H9 (cell line): ENCODE measurements around the gene FLNA. TPM values are rescaled to one million over a fixed set of nuclear protein-coding genes. Genes with fewer than 3 reads are reported as not detected.

Experiments
- DNase-seq: peaks from one replicate; pipeline ENCODE4 v3.0.0-alpha.2; 2017
- H2AFZ ChIP-seq: one replicate; pipeline ENCODE4 v1.6.1; 2013; ENCODE audit warnings: mild to moderate bottlenecking, low read length, control low read depth, moderate library complexity
- H2AK5ac ChIP-seq: 2 replicates; pipeline ENCODE4 v1.6.1; 2013; ENCODE audit warnings: low read length, control low read depth, mixed read lengths; ENCODE audit not compliant: insufficient read length
- H2BK120ac ChIP-seq: one replicate; pipeline ENCODE4 v1.6.1; 2013; ENCODE audit warnings: low read depth, mild to moderate bottlenecking, low read length, control low read depth, inconsistent platforms; ENCODE audit not compliant: poor library complexity, severe bottlenecking
- H2BK12ac ChIP-seq: 2 replicates; pipeline ENCODE4 v1.6.1; 2013; ENCODE audit warnings: low read length, control low read depth, mixed read lengths, low read depth; ENCODE audit not compliant: insufficient read length
- H2BK15ac ChIP-seq: 2 replicates; pipeline ENCODE4 v1.6.1; 2013; ENCODE audit warnings: low read depth, low read length, control low read depth
- H2BK20ac ChIP-seq: one replicate; pipeline ENCODE4 v1.6.1; 2013; ENCODE audit warnings: low read depth, mild to moderate bottlenecking, low read length, control low read depth, inconsistent platforms; ENCODE audit not compliant: poor library complexity, severe bottlenecking
- H2BK5ac ChIP-seq: 2 replicates; pipeline ENCODE4 v1.6.1; 2013; ENCODE audit warnings: low read length, control low read depth, mixed read lengths; ENCODE audit not compliant: insufficient read length
- H3K14ac ChIP-seq: 2 replicates; pipeline ENCODE4 v1.6.1; 2013; ENCODE audit warnings: low read length, control low read depth; ENCODE audit not compliant: insufficient read depth
- H3K18ac ChIP-seq: 2 replicates; pipeline ENCODE4 v1.6.1; 2013; ENCODE audit warnings: low read depth, mild to moderate bottlenecking, mixed read lengths, low read length, control low read depth; ENCODE audit not compliant: insufficient read length
- H3K23ac ChIP-seq: 2 replicates; pipeline ENCODE4 v1.6.1; 2013; ENCODE audit warnings: low read length, control low read depth, mixed read lengths, low read depth; ENCODE audit not compliant: insufficient read length
- H3K23me2 ChIP-seq: 2 replicates; pipeline ENCODE4 v1.6.1; 2013; ENCODE audit warnings: low read depth, mild to moderate bottlenecking, mixed read lengths, low read length, control low read depth; ENCODE audit not compliant: insufficient read length, poor library complexity, severe bottlenecking
- H3K27ac ChIP-seq: 2 replicates; pipeline ENCODE4 v1.5.1; 2013; ENCODE audit warnings: low read length, control low read depth, mixed read lengths, low read depth; ENCODE audit not compliant: insufficient read length
- H3K27me3 ChIP-seq: 2 replicates; pipeline ENCODE4 v1.6.1; 2013; ENCODE audit warnings: low read length, control low read depth, inconsistent platforms; ENCODE audit not compliant: insufficient read depth
- H3K4ac ChIP-seq: 2 replicates; pipeline ENCODE4 v1.6.1; 2013; ENCODE audit warnings: low read depth, mild to moderate bottlenecking, control low read depth, inconsistent platforms, low read length, moderate library complexity
- H3K4me1 ChIP-seq: 2 replicates; pipeline ENCODE4 v1.6.1; 2013; ENCODE audit warnings: low read length, control low read depth, inconsistent platforms; ENCODE audit not compliant: insufficient read depth
- H3K4me2 ChIP-seq: 2 replicates; pipeline ENCODE4 v1.6.1; 2013; ENCODE audit warnings: low read length, control low read depth, mixed read lengths; ENCODE audit not compliant: insufficient read length, insufficient read depth
- H3K56ac ChIP-seq: 2 replicates; pipeline ENCODE4 v1.6.1; 2013; ENCODE audit warnings: low read depth, mild to moderate bottlenecking, mixed read lengths, low read length, control low read depth; ENCODE audit not compliant: insufficient read length
- H3K79me1 ChIP-seq: 2 replicates; pipeline ENCODE4 v1.6.1; 2013; ENCODE audit warnings: low read depth, mild to moderate bottlenecking, moderate library complexity, low read length, control low read depth, inconsistent platforms; ENCODE audit not compliant: insufficient read depth, poor library complexity, severe bottlenecking
- H3K79me2 ChIP-seq: 2 replicates; pipeline ENCODE4 v1.6.1; 2013; ENCODE audit warnings: low read length, control low read depth, inconsistent platforms; ENCODE audit not compliant: insufficient read depth
- H3K9ac ChIP-seq: 2 replicates; pipeline ENCODE4 v1.6.1; 2013; ENCODE audit warnings: low read length, control low read depth, mixed read lengths; ENCODE audit not compliant: insufficient read length; ENCODE audit errors: extremely low read depth
- H3K9me3 ChIP-seq: one replicate; pipeline ENCODE4 v1.6.1; 2013; ENCODE audit warnings: low read depth, low read length, inconsistent platforms; ENCODE audit not compliant: control insufficient read depth
- H3T11ph ChIP-seq: one replicate; pipeline ENCODE4 v1.6.1; 2013; ENCODE audit warnings: mild to moderate bottlenecking, low read length, control low read depth, inconsistent platforms
- H4K20me1 ChIP-seq: one replicate; pipeline ENCODE4 v1.6.1; 2013; ENCODE audit not compliant: control insufficient read depth, insufficient read length, insufficient read depth
- H4K5ac ChIP-seq: 2 replicates; pipeline ENCODE4 v1.6.1; 2013; ENCODE audit warnings: low read depth, mild to moderate bottlenecking, mixed read lengths, low read length, control low read depth; ENCODE audit not compliant: insufficient read length
- H4K8ac ChIP-seq: replicated peaks from 2 replicates; pipeline ENCODE4 v1.6.1; 2013; ENCODE audit warnings: low read length, control low read depth, mixed read lengths, low read depth; ENCODE audit not compliant: insufficient read length
- H4K91ac ChIP-seq: 2 replicates; pipeline ENCODE4 v1.6.1; 2013; ENCODE audit warnings: low read depth, mild to moderate bottlenecking, moderate library complexity, mixed read lengths, low read length, control low read depth; ENCODE audit not compliant: insufficient read length
- H3K27ac Mint-ChIP-seq, 3 experiments: 2 replicates in 2 of 3; 3 replicates in 1 of 3; pipeline ENCODE4 v1.8.0; 2020 to 2021; ENCODE audit warnings: mixed read lengths in 3 of 3, mild to moderate bottlenecking in 1 of 3, moderate library complexity in 1 of 3
- H3K27me3 Mint-ChIP-seq: 2 replicates; pipeline ENCODE4 v1.8.0; 2021; ENCODE audit warnings: low read depth, mild to moderate bottlenecking, moderate library complexity, mixed read lengths
- H3K36me3 Mint-ChIP-seq, 3 experiments: 2 replicates in 2 of 3; 3 replicates in 1 of 3; pipeline ENCODE4 v1.8.0; 2020 to 2021; ENCODE audit warnings: low read depth in 3 of 3, mixed read lengths in 3 of 3; ENCODE audit not compliant: insufficient read depth in 1 of 3
- H3K4me1 Mint-ChIP-seq, 2 experiments: 2 replicates each; pipeline ENCODE4 v1.8.0; 2020; ENCODE audit warnings: mixed read lengths in 2 of 2
- H3K4me3 Mint-ChIP-seq, 2 experiments: 2 replicates in 1 of 2; 3 replicates in 1 of 2; pipeline ENCODE4 v1.8.0; 2020 to 2021; ENCODE audit warnings: mild to moderate bottlenecking in 2 of 2, mixed read lengths in 2 of 2, moderate library complexity in 1 of 2
- H3K9me3 Mint-ChIP-seq, 2 experiments: 2 replicates in 1 of 2; 3 replicates in 1 of 2; pipeline ENCODE4 v1.8.0; 2020; ENCODE audit warnings: mild to moderate bottlenecking in 2 of 2, mixed read lengths in 2 of 2, moderate library complexity in 1 of 2
- CTCF ChIP-seq: fragments of 200-600 bp; sonication (generic); conservative IDR thresholded peaks from 3 replicates; pipeline ENCODE4 v1.8.0; 2021; ENCODE audit warnings: antibody characterized with exemption, mild to moderate bottlenecking
- WGBS: extraction: QIAGEN DNeasy Blood & Tissue Kit; methylation state at CpG from one replicate; pipeline ENCODE4 v1.1.7; 2013; ENCODE audit warnings: missing lambda C conversion rate, low lambda C conversion rate, mixed read lengths; ENCODE audit not compliant: insufficient read length; ENCODE audit errors: extremely low coverage; 5-methylcytosine and 5-hydroxymethylcytosine counted together
- total RNA-seq: library from RNA; stranded (reverse); gene quantifications from 2 replicates; pipeline ENCODE4 v1.2.1, GENCODE V29; 2021

Gene FLNA
- total RNA-seq, 1 experiment from 2014 or later, result 957 TPM

- Mint-ChIP-seq H3K9me3 (peaks cover 40 to 49% of the 10 kb centered on the region in 2 experiments), H3K27me3 (no peaks in the 10 kb centered on the region; the same call in 1 of the 2 replicates), H3K27ac (no peak overlapping the region), H3K36me3 (peaks cover 7 to 12% (median 9%) of the 10 kb centered on the region in 3 experiments; a peak in 6 of 7 replicates), H3K4me1 (peaks cover 2 to 25% of the 10 kb centered on the region in 2 experiments; a peak in 3 of 4 replicates), H3K4me3 (peak overlapping the region; percentile 19 to 33; a peak in 4 of 5 replicates)
- peaks cover 4% of the 10 kb centered on the region; the same call in 1 of the 2 replicates for H3K79me2 ChIP-seq
- no peak overlapping the region for H2AK5ac ChIP-seq
- H3K27me3 ChIP-seq, result no peaks in the 10 kb centered on the region
- no peak overlapping the region for H2AFZ ChIP-seq
- H2BK20ac ChIP-seq, result no peak overlapping the region
- no peaks in the 10 kb centered on the region for H4K20me1 ChIP-seq
- TF ChIP-seq CTCF, result no peak
- H3K18ac ChIP-seq, result no peak overlapping the region
- H3K9ac ChIP-seq, result no peak overlapping the region
- peaks cover 9% of the 10 kb centered on the region for H3K23me2 ChIP-seq
- no peak overlapping the region for H3T11ph ChIP-seq
- H2BK5ac ChIP-seq, result no peak overlapping the region
- no peak overlapping the region for H3K4ac ChIP-seq
- no peak overlapping the region for H3K27ac ChIP-seq
- H2BK120ac ChIP-seq, result no peak overlapping the region
- no peaks in the 10 kb centered on the region for H3K4me1 ChIP-seq
- no peak overlapping the region for H3K14ac ChIP-seq
- no peak overlapping the region for H4K8ac ChIP-seq
- H3K23ac ChIP-seq, result no peak overlapping the region
- no peak overlapping the region for H4K91ac ChIP-seq
- WGBS, result no CpG with 5 or more reads among the region's 10 CpGs
- no peak overlapping the region for H3K56ac ChIP-seq
- no peaks in the 10 kb centered on the region for H3K9me3 ChIP-seq
- H4K5ac ChIP-seq, result no peak overlapping the region
- H2BK15ac ChIP-seq, result no peak overlapping the region
- H2BK12ac ChIP-seq, result no peak overlapping the region
- H3K4me2 ChIP-seq, result no peak overlapping the region
- H3K79me1 ChIP-seq, result no peaks in the 10 kb centered on the region
- no peak for DNase-seq
Observed at GRCh38 chrX:154375156-154375504, 696 bp upstream of the FLNA start.
